HEK293 (cell line): ENCODE results near the gene MYH8.

Experiments used
- MZF1 ChIP-seq: fragments of 450-650 bp; formaldehyde crosslinking; IDR thresholded peaks from 2 replicates; pipeline ENCODE4 v1.5.1; 2017; ENCODE audit warnings: missing biosample characterization, missing genetic modification characterization, borderline replicate concordance
- REST ChIP-seq: fragments of 450-650 bp; formaldehyde crosslinking; IDR thresholded peaks from 2 replicates; pipeline ENCODE4 v1.5.1; 2016; ENCODE audit warnings: missing biosample characterization, missing genetic modification characterization
- YY1 ChIP-seq: fragments of 450-650 bp; formaldehyde crosslinking; IDR thresholded peaks from 2 replicates; pipeline ENCODE4 v1.5.1; 2018; ENCODE audit warnings: missing biosample characterization, missing genetic modification characterization
- ZFP41 ChIP-seq: fragments of 450-650 bp; formaldehyde crosslinking; IDR thresholded peaks from 2 replicates; pipeline ENCODE4 v1.5.1; 2016; ENCODE audit warnings: missing biosample characterization, missing genetic modification characterization, borderline replicate concordance
- ZNF184 ChIP-seq: fragments of 450-650 bp; IDR thresholded peaks from 2 replicates; pipeline ENCODE4 v1.5.1; 2018; ENCODE audit warnings: missing biosample characterization, mild to moderate bottlenecking, missing genetic modification characterization
- ZNF24 ChIP-seq: fragments of 450-650 bp; formaldehyde crosslinking; IDR thresholded peaks from 2 replicates; pipeline ENCODE4 v1.5.1; 2016; ENCODE audit warnings: missing biosample characterization, missing genetic modification characterization
- ZNF362 ChIP-seq: fragments of 450-650 bp; formaldehyde crosslinking; IDR thresholded peaks from 2 replicates; pipeline ENCODE4 v1.5.1; 2016; ENCODE audit warnings: missing biosample characterization, missing genetic modification characterization
- ZNF768 ChIP-seq: fragments of 450-650 bp; formaldehyde crosslinking; IDR thresholded peaks from 2 replicates; pipeline ENCODE4 v1.5.1; 2018; ENCODE audit warnings: missing biosample characterization, mild to moderate bottlenecking, missing genetic modification characterization
- TF ChIP-seq, protein P1 (sequence below): fragments of 450-650 bp; formaldehyde crosslinking; IDR thresholded peaks from 2 replicates; pipeline ENCODE4 v1.5.1; 2016; ENCODE audit warnings: missing biosample characterization, missing genetic modification characterization
- TF ChIP-seq, protein P2 (sequence below): fragments of 450-650 bp; formaldehyde crosslinking; optimal IDR thresholded peaks from 2 replicates; pipeline ENCODE3; 2016; ENCODE audit warnings: missing biosample characterization, mild to moderate bottlenecking, missing genetic modification characterization
- TF ChIP-seq, protein P3 (sequence below): sonication (generic); formaldehyde crosslinking; IDR thresholded peaks from 2 replicates; pipeline ENCODE4 v1.8.1; 2022; ENCODE audit warnings: mild to moderate bottlenecking, moderate library complexity, missing genetic modification reagents

DNA sequence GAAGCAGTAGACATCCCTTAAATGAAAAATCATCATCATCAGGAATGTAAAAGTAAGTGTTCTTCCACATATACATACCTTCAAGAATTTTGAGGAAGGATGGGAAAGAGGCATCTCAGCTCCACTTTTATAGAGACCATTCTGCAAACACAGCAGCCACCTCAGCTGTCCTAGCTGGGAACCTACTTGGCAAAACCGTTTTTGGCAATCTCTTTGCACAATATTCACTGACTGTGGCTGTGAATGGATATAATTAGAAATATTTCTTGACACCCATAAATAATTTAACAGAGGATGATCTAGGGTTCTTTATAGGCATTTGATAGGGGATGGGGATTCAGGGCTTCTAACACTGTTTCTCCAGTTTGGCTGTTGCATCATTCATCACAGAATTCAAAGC, 47.7 kb upstream of the MYH8 start, which contains the start of gene MYH4:
- TF ChIP-seq ZFP41 = no peak
- no peak for TF ChIP-seq MZF1
- no peak for TF ChIP-seq ZNF184 (tag by site-specific recombination)
- TF ChIP-seq, protein P1, sequence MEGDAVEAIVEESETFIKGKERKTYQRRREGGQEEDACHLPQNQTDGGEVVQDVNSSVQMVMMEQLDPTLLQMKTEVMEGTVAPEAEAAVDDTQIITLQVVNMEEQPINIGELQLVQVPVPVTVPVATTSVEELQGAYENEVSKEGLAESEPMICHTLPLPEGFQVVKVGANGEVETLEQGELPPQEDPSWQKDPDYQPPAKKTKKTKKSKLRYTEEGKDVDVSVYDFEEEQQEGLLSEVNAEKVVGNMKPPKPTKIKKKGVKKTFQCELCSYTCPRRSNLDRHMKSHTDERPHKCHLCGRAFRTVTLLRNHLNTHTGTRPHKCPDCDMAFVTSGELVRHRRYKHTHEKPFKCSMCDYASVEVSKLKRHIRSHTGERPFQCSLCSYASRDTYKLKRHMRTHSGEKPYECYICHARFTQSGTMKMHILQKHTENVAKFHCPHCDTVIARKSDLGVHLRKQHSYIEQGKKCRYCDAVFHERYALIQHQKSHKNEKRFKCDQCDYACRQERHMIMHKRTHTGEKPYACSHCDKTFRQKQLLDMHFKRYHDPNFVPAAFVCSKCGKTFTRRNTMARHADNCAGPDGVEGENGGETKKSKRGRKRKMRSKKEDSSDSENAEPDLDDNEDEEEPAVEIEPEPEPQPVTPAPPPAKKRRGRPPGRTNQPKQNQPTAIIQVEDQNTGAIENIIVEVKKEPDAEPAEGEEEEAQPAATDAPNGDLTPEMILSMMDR (tag by site-specific recombination) = no peak
- TF ChIP-seq YY1 (tag by site-specific recombination) = no peak
- TF ChIP-seq, protein P2, sequence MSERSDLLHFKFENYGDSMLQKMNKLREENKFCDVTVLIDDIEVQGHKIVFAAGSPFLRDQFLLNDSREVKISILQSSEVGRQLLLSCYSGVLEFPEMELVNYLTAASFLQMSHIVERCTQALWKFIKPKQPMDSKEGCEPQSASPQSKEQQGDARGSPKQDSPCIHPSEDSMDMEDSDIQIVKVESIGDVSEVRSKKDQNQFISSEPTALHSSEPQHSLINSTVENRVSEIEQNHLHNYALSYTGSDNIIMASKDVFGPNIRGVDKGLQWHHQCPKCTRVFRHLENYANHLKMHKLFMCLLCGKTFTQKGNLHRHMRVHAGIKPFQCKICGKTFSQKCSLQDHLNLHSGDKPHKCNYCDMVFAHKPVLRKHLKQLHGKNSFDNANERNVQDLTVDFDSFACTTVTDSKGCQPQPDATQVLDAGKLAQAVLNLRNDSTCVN (tag by site-specific recombination) = no peak
- TF ChIP-seq, protein P3, sequence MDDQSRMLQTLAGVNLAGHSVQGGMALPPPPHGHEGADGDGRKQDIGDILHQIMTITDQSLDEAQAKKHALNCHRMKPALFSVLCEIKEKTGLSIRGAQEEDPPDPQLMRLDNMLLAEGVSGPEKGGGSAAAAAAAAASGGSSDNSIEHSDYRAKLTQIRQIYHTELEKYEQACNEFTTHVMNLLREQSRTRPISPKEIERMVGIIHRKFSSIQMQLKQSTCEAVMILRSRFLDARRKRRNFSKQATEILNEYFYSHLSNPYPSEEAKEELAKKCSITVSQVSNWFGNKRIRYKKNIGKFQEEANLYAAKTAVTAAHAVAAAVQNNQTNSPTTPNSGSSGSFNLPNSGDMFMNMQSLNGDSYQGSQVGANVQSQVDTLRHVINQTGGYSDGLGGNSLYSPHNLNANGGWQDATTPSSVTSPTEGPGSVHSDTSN (CRISPR knock-in tag) = no peak
- no peak for TF ChIP-seq ZNF362 (tag by site-specific recombination)
- TF ChIP-seq ZNF24 (tag by site-specific recombination) = no peak
- no peak for TF ChIP-seq REST (tag by site-specific recombination)
- no peak for TF ChIP-seq ZNF768 (tag by site-specific recombination)
